ENCODE measurements around the gene TANK.
"Not testable (repeated sequence)": the region's sequence is repeated elsewhere in the genome, so short reads cannot be mapped to it uniquely, and the experiment has no call there.

TANK gene

DNA sequence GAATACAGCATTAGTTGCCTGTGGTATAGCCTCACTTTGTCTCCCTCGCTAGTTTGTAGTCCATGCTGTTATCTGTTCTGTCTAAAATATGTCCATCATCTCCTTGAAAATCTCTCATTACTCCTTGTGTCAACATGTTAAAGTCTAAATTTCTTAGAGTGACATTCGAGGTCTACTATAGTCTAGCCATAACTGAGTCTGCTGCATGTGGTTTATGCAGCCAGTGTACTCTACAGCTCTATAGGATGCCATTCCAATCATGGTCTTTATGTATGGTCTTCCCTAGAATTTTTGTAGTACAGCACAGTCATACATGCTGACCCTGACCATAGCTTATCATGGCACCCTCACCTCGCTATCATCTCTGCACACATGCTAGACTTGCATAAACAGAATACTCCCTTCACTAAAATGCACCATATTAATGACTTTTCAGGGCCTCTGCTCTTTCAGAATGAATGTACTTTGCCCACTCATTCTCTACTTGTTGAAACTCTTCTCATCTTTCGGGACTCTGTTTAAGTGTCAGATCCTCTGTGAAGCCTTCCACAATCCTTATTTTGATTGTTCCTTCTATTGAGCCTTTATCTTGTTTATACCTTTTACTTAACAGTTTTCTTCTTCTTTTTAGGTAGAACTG, 12.8 kb downstream of the TANK start:
- H3K27me3 ChIP-seq (ENCODE audit: control insufficient read depth, insufficient read depth, low read length): no peaks in the 10 kb centered on the region
- no peak overlapping the region for H3K9ac ChIP-seq (ENCODE audit: low read depth, low read length)
- H3K36me3 ChIP-seq (ENCODE audit: control insufficient read depth, insufficient read depth, low read length): no peaks in the 10 kb centered on the region
- no peaks in the 10 kb centered on the region for H3K4me1 ChIP-seq (ENCODE audit: control insufficient read depth, insufficient read depth, low read length)
- no peak overlapping the region for H3K4me3 ChIP-seq (ENCODE audit: low read depth, low read length)
- H3K9me3 ChIP-seq (ENCODE audit: control insufficient read depth, insufficient read depth, low read length): no peaks in the 10 kb centered on the region

- peaks cover 1% of the 10 kb centered on the region for H3K4me1 ChIP-seq (ENCODE audit: control insufficient read depth, insufficient read depth, low read length)
- no peaks in the 10 kb centered on the region for H3K27me3 ChIP-seq (ENCODE audit: control insufficient read depth, insufficient read depth, low read length)
- H3K4me3 ChIP-seq (ENCODE audit: low read depth, low read length): no peak overlapping the region
- H3K9ac ChIP-seq (ENCODE audit: low read depth, low read length): no peak overlapping the region
- H3K9me3 ChIP-seq (ENCODE audit: control insufficient read depth, insufficient read depth, low read length): no peaks in the 10 kb centered on the region
- no peaks in the 10 kb centered on the region for H3K36me3 ChIP-seq (ENCODE audit: control insufficient read depth, insufficient read depth, low read length)
These were observed 13.4 kb downstream of the TANK start for GRCh38 chr2:161173541-161174194.

GRCh38 chr2:161177969-161178368, 17.7 kb downstream of the TANK start:
- no peaks in the 10 kb centered on the region for H3K9me3 ChIP-seq (ENCODE audit: control insufficient read depth, insufficient read depth, low read length)
- H3K9ac ChIP-seq (ENCODE audit: low read depth, low read length): no peak overlapping the region
- H3K4me3 ChIP-seq (ENCODE audit: low read depth, low read length): no peak overlapping the region
- H3K4me1 ChIP-seq (ENCODE audit: control insufficient read depth, insufficient read depth, low read length): peaks cover 4% of the 10 kb centered on the region
- H3K36me3 ChIP-seq (ENCODE audit: control insufficient read depth, insufficient read depth, low read length): no peaks in the 10 kb centered on the region
- H3K27me3 ChIP-seq (ENCODE audit: control insufficient read depth, insufficient read depth, low read length): no peaks in the 10 kb centered on the region

DNA sequence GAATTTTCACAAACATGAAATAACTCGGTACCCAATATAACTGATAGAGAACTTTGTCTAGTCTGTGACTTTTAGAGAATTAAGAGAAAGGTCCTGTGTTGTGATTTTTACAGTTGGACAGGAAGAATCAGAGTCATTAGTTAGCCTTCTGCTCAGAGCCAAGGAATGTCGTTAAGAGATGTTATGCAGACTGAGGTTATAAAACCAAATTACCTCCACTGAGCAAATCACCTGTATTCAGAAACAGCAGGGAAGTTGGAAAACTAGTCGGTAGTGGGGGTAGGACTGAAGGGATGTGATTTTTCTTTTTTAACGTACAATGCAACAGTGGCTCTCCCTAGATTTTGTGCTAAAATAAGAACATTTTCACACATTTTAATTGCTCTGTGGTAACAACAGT, 18.5 kb downstream of the TANK start:
- no peaks in the 10 kb centered on the region for H3K27me3 ChIP-seq (ENCODE audit: control insufficient read depth, insufficient read depth, low read length)
- no peaks in the 10 kb centered on the region for H3K36me3 ChIP-seq (ENCODE audit: control insufficient read depth, insufficient read depth, low read length)
- H3K9ac ChIP-seq (ENCODE audit: low read depth, low read length): no peak overlapping the region
- no peaks in the 10 kb centered on the region for H3K9me3 ChIP-seq (ENCODE audit: control insufficient read depth, insufficient read depth, low read length)
- H3K4me1 ChIP-seq (ENCODE audit: control insufficient read depth, insufficient read depth, low read length): peaks cover 4% of the 10 kb centered on the region
- no peak overlapping the region for H3K4me3 ChIP-seq (ENCODE audit: low read depth, low read length)

- Histone ChIP-seq H3K4me3 (ENCODE audit: low read depth, low read length) (no peak overlapping the region), H3K36me3 (ENCODE audit: control insufficient read depth, insufficient read depth, low read length) (no peaks in the 10 kb centered on the region), H3K27me3 (ENCODE audit: control insufficient read depth, insufficient read depth, low read length) (no peaks in the 10 kb centered on the region), H3K4me1 (ENCODE audit: control insufficient read depth, insufficient read depth, low read length) (peaks cover 7% of the 10 kb centered on the region), H3K9ac (ENCODE audit: low read depth, low read length) (no peak overlapping the region), H3K9me3 (ENCODE audit: control insufficient read depth, insufficient read depth, low read length) (no peaks in the 10 kb centered on the region)
These were observed 29.8 kb downstream of the TANK start for GRCh38 chr2:161190050-161190449.

- not testable (repeated sequence) for H3K27me3 ChIP-seq (ENCODE audit: control insufficient read depth, insufficient read depth, low read length); H3K4me3 ChIP-seq (ENCODE audit: low read depth, low read length); H3K36me3 ChIP-seq (ENCODE audit: control insufficient read depth, insufficient read depth, low read length); H3K4me1 ChIP-seq (ENCODE audit: control insufficient read depth, insufficient read depth, low read length); H3K9me3 ChIP-seq (ENCODE audit: control insufficient read depth, insufficient read depth, low read length); H3K9ac ChIP-seq (ENCODE audit: low read depth, low read length)
These were observed 35.4 kb downstream of the TANK start for GRCh38 chr2:161195602-161196001.

- Histone ChIP-seq H3K27me3 (ENCODE audit: control insufficient read depth, insufficient read depth, low read length) (no peaks in the 10 kb centered on the region), H3K9ac (ENCODE audit: low read depth, low read length) (no peak overlapping the region), H3K9me3 (ENCODE audit: control insufficient read depth, insufficient read depth, low read length) (no peaks in the 10 kb centered on the region), H3K4me3 (ENCODE audit: low read depth, low read length) (no peak overlapping the region), H3K36me3 (ENCODE audit: control insufficient read depth, insufficient read depth, low read length) (no peaks in the 10 kb centered on the region), H3K4me1 (ENCODE audit: control insufficient read depth, insufficient read depth, low read length) (no peaks in the 10 kb centered on the region)
These were observed 39.9 kb downstream of the TANK start for GRCh38 chr2:161199912-161200701.

DNA sequence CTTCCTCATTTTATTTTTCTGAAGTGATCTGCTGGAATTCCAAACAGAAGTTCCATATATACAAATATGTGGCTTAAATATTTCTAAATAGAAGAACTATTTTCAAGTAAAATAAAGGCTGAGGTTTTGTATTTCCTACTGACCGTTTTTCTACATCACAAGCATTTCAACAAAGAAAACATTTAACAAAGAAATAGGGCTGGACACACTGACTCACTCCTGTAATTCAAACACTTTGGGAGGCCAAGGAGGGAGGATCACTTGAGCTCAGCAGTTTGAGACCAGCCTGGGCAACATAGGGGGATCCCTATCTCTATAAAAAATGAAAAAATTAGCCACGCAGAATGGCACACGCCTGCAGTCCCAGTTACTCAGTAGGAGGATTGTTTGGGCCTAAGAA, 44.6 kb downstream of the TANK start:
- no peaks in the 10 kb centered on the region for H3K36me3 ChIP-seq (ENCODE audit: control insufficient read depth, insufficient read depth, low read length)
- H3K4me1 ChIP-seq (ENCODE audit: control insufficient read depth, insufficient read depth, low read length): no peaks in the 10 kb centered on the region
- H3K4me3 ChIP-seq (ENCODE audit: low read depth, low read length): no peak overlapping the region
- no peak overlapping the region for H3K9ac ChIP-seq (ENCODE audit: low read depth, low read length)
- no peaks in the 10 kb centered on the region for H3K9me3 ChIP-seq (ENCODE audit: control insufficient read depth, insufficient read depth, low read length)
- no peaks in the 10 kb centered on the region for H3K27me3 ChIP-seq (ENCODE audit: control insufficient read depth, insufficient read depth, low read length)

GRCh38 chr2:161206471-161207032, 46.3 kb downstream of the TANK start:
- Histone ChIP-seq H3K36me3 (ENCODE audit: control insufficient read depth, insufficient read depth, low read length) (no peaks in the 10 kb centered on the region), H3K9ac (ENCODE audit: low read depth, low read length) (no peak overlapping the region), H3K27me3 (ENCODE audit: control insufficient read depth, insufficient read depth, low read length) (no peaks in the 10 kb centered on the region), H3K9me3 (ENCODE audit: control insufficient read depth, insufficient read depth, low read length) (no peaks in the 10 kb centered on the region), H3K4me1 (ENCODE audit: control insufficient read depth, insufficient read depth, low read length) (no peaks in the 10 kb centered on the region), H3K4me3 (ENCODE audit: low read depth, low read length) (no peak overlapping the region)

DNA sequence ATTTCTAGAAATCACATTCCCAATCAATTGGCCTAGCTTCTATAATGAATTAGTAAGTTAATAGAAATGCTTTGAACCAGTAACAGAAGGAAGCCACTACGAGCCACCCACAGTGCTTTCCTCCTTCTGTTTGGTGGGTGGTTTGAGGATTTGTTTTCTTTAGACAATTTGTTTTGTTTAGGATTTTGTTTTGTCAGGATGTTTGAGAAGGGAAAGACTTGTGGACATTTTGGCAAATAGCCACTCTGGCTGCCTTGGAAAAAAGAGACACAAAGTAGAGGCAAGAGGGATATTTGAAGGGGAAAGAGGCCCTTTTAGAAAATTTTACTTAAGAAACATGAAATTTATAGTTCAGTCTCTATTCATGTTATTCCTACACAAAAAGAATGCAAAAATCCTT, 47.7 kb downstream of the TANK start:
- Histone ChIP-seq H3K4me1 (ENCODE audit: control insufficient read depth, insufficient read depth, low read length) (no peaks in the 10 kb centered on the region), H3K36me3 (ENCODE audit: control insufficient read depth, insufficient read depth, low read length) (no peaks in the 10 kb centered on the region)

DNA sequence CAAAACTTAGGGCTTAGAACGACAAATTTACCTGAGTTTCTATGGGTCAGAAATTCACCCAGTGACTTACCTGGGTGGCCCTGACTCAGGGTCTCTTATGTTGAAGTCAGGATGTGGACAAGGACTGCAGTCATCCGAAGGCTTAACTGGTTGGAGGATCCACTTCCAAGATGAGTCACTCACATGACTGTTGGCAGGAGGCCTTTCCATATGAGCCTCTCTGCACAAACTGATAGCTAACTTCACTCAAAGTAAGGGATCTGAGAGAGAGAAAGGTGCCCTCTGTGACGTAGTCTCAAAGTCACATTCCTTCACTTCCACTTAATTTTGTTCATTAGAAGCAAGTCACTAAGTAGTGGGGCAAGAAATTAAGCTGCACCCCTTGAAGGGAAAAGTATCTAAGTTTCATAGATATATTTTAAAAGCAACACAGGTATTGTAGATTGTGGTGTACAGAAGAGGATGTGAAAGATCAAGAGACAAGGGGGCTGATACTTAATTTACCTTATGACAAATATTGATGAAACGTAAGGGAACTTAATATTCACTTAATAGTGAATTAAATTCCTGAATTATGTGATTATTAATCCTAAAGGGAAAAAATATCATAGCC, 48.4 kb downstream of the TANK start:
- Histone ChIP-seq H3K9ac (ENCODE audit: low read depth, low read length) (no peak overlapping the region), H3K4me1 (ENCODE audit: control insufficient read depth, insufficient read depth, low read length) (no peaks in the 10 kb centered on the region), H3K27me3 (ENCODE audit: control insufficient read depth, insufficient read depth, low read length) (no peaks in the 10 kb centered on the region), H3K36me3 (ENCODE audit: control insufficient read depth, insufficient read depth, low read length) (no peaks in the 10 kb centered on the region), H3K9me3 (ENCODE audit: control insufficient read depth, insufficient read depth, low read length) (no peaks in the 10 kb centered on the region), H3K4me3 (ENCODE audit: low read depth, low read length) (no peak overlapping the region)

More for the DNA sequence above, 47.7 kb downstream of the TANK start:
- H3K9me3 ChIP-seq (ENCODE audit: control insufficient read depth, insufficient read depth, low read length): no peaks in the 10 kb centered on the region
- H3K9ac ChIP-seq (ENCODE audit: low read depth, low read length): no peak overlapping the region
- H3K27me3 ChIP-seq (ENCODE audit: control insufficient read depth, insufficient read depth, low read length): no peaks in the 10 kb centered on the region
- no peak overlapping the region for H3K4me3 ChIP-seq (ENCODE audit: low read depth, low read length)
